Peyer's patch (tissue), 4 donors: ENCODE results near the gene CCL28.

Experiments
- POLR2A ChIP-seq, 2 donors: fragments of 450-650 bp; IDR thresholded peaks; one replicate each; pipeline ENCODE4 v1.5.1; 2017; ENCODE audit warnings: antibody characterized with exemption in 2 of 2, mild to moderate bottlenecking in 2 of 2, moderate library complexity in 2 of 2
- TF ChIP-seq, protein P1 (sequence below), 6 experiments: fragments of 450-650 bp in 4 of 6; fragments of 200-600 bp in 2 of 6; sonication (generic) in 1 of 6; IDR thresholded peaks; one replicate each; pipeline ENCODE4 v1.5.1; 2017 to 2019; ENCODE audit warnings: antibody characterized with exemption in 6 of 6, mild to moderate bottlenecking in 3 of 6, moderate library complexity in 1 of 6

DNA sequence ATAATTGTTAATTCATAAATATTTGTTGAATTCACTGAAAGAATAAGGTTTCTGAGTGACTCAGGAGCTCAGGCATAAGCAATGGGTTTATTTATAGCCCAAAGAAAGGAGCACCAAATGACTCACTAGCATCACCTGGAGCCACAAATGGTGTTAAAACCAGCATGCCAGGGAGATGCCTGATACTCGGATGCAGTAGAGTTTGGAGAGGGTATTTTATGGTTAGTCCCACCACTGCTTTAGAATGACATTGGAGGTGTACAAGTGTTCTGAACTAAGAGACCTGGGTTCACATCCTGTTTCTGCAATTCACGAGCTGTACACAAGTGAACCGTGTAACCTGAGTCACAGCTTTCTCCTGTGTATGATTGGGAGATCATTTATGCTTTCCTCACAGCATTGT lies 25.2 kb downstream of the CCL28 start:
- TF ChIP-seq, protein P1, sequence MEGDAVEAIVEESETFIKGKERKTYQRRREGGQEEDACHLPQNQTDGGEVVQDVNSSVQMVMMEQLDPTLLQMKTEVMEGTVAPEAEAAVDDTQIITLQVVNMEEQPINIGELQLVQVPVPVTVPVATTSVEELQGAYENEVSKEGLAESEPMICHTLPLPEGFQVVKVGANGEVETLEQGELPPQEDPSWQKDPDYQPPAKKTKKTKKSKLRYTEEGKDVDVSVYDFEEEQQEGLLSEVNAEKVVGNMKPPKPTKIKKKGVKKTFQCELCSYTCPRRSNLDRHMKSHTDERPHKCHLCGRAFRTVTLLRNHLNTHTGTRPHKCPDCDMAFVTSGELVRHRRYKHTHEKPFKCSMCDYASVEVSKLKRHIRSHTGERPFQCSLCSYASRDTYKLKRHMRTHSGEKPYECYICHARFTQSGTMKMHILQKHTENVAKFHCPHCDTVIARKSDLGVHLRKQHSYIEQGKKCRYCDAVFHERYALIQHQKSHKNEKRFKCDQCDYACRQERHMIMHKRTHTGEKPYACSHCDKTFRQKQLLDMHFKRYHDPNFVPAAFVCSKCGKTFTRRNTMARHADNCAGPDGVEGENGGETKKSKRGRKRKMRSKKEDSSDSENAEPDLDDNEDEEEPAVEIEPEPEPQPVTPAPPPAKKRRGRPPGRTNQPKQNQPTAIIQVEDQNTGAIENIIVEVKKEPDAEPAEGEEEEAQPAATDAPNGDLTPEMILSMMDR (IDR thresholded peaks at IDR 0.05), result no peak
- TF ChIP-seq POLR2A (IDR thresholded peaks at IDR 0.05), result no peak
